Astrocyte (in vitro differentiated cells and primary cell): ENCODE results near the gene DDN. TPM values are rescaled to one million over a fixed set of nuclear protein-coding genes. Genes with fewer than 3 reads are reported as not detected.
A peak's percentile ranks its signal among the peaks of the same experiment; 100 is the strongest.

ENCODE experiments used
- DNase-seq: peaks from one replicate; pipeline ENCODE4 v3.0.0-alpha.2; 2010; ENCODE audit warnings: low read depth
- FAIRE-seq: peaks from 2 replicates; lab custom pipeline; 2011; peaks lifted over from hg19 to GRCh38; lab: Jason Lieb, UNC
- H2AFZ ChIP-seq: 2 replicates; pipeline ENCODE4 v1.6.0; 2012; ENCODE audit warnings: low read depth, low read length, inconsistent platforms
- H3K27ac ChIP-seq: 2 replicates; pipeline ENCODE4 v1.5.1; 2011; ENCODE audit warnings: low read depth, low read length, inconsistent platforms
- H3K27me3 ChIP-seq: 2 replicates; pipeline ENCODE4 v1.6.0; 2011; ENCODE audit warnings: low read length, inconsistent platforms; ENCODE audit not compliant: insufficient read depth
- H3K36me3 ChIP-seq: 2 replicates; pipeline ENCODE4 v1.5.1; 2011; ENCODE audit warnings: low read length, inconsistent platforms; ENCODE audit not compliant: insufficient read depth
- H3K4me1 ChIP-seq: 2 replicates; pipeline ENCODE4 v1.5.1; 2011; ENCODE audit warnings: low read length, inconsistent platforms; ENCODE audit not compliant: insufficient read depth
- H3K4me2 ChIP-seq: 2 replicates; pipeline ENCODE4 v1.6.0; 2012; ENCODE audit warnings: low read length, inconsistent platforms
- H3K4me3 ChIP-seq: 2 replicates; pipeline ENCODE4 v1.5.1; 2011; ENCODE audit warnings: low read depth, mild to moderate bottlenecking, low read length, inconsistent platforms; ENCODE audit not compliant: insufficient read depth
- H3K79me2 ChIP-seq: 2 replicates; pipeline ENCODE4 v1.6.0; 2012; ENCODE audit warnings: mild to moderate bottlenecking, low read length, inconsistent platforms; ENCODE audit not compliant: insufficient read depth
- H3K9ac ChIP-seq: 2 replicates; pipeline ENCODE4 v1.6.0; 2012; ENCODE audit warnings: mild to moderate bottlenecking, low read length, inconsistent platforms
- H3K9me3 ChIP-seq: 2 replicates; pipeline ENCODE4 v1.5.1; 2012; ENCODE audit warnings: low read depth, mild to moderate bottlenecking, low read length, inconsistent platforms; ENCODE audit not compliant: insufficient read depth
- H4K20me1 ChIP-seq: 2 replicates; pipeline ENCODE4 v1.6.0; 2012; ENCODE audit warnings: low read length, inconsistent platforms; ENCODE audit not compliant: insufficient read depth
- H3K27ac Mint-ChIP-seq: one replicate; pipeline ENCODE4 v1.8.0; 2021; ENCODE audit warnings: mild to moderate bottlenecking, mixed read lengths; ENCODE audit not compliant: unreplicated experiment
- H3K27me3 Mint-ChIP-seq: one replicate; pipeline ENCODE4 v1.8.0; 2021; ENCODE audit warnings: low read depth, mixed read lengths; ENCODE audit not compliant: unreplicated experiment
- H3K36me3 Mint-ChIP-seq: one replicate; pipeline ENCODE4 v1.8.0; 2021; ENCODE audit warnings: low read depth, mixed read lengths; ENCODE audit not compliant: unreplicated experiment
- H3K4me1 Mint-ChIP-seq: one replicate; pipeline ENCODE4 v1.8.0; 2021; ENCODE audit warnings: low read depth, mixed read lengths; ENCODE audit not compliant: unreplicated experiment
- H3K4me3 Mint-ChIP-seq: one replicate; pipeline ENCODE4 v1.8.0; 2021; ENCODE audit warnings: mild to moderate bottlenecking, moderate library complexity, mixed read lengths; ENCODE audit not compliant: unreplicated experiment
- H3K9me3 Mint-ChIP-seq: one replicate; pipeline ENCODE4 v1.8.0; 2021; ENCODE audit warnings: mild to moderate bottlenecking, mixed read lengths; ENCODE audit not compliant: unreplicated experiment
- EZH2 ChIP-seq: IDR thresholded peaks from 2 replicates; pipeline ENCODE4 v1.6.1; 2012; ENCODE audit warnings: mild to moderate bottlenecking, low read length, inconsistent platforms; ENCODE audit not compliant: insufficient read depth
- total RNA-seq: library from RNA; stranded (reverse); gene quantifications from 2 replicates; pipeline ENCODE4 v1.2.1, GENCODE V29; 2021
- TF ChIP-seq, protein P1 (sequence below): IDR thresholded peaks from 2 replicates; pipeline ENCODE4 v1.5.1; 2011; ENCODE audit warnings: low read depth, mild to moderate bottlenecking, inconsistent platforms, low read length, moderate library complexity; ENCODE audit not compliant: insufficient read depth

DDN gene
- total RNA-seq, 1 donor from 2014 or later, result 0.50 TPM

GRCh38 chr12:48988030-48988649 lies 11.0 kb downstream of the DDN start:
- no peak overlapping the region for H3K27ac ChIP-seq
- DNase-seq, result no peak
- no peak overlapping the region for H3K4me3 Mint-ChIP-seq
- H3K9me3 Mint-ChIP-seq, result no peaks in the 10 kb centered on the region
- peaks cover 9% of the 10 kb centered on the region for H3K4me1 Mint-ChIP-seq
- H3K9ac ChIP-seq, result no peak overlapping the region
- H3K4me3 ChIP-seq, result no peak overlapping the region
- H3K27ac Mint-ChIP-seq, result no peak overlapping the region
- peaks cover 11% of the 10 kb centered on the region for H4K20me1 ChIP-seq
- H3K36me3 ChIP-seq, result no peaks in the 10 kb centered on the region
- H3K36me3 Mint-ChIP-seq, result no peaks in the 10 kb centered on the region
- TF ChIP-seq, protein P1, sequence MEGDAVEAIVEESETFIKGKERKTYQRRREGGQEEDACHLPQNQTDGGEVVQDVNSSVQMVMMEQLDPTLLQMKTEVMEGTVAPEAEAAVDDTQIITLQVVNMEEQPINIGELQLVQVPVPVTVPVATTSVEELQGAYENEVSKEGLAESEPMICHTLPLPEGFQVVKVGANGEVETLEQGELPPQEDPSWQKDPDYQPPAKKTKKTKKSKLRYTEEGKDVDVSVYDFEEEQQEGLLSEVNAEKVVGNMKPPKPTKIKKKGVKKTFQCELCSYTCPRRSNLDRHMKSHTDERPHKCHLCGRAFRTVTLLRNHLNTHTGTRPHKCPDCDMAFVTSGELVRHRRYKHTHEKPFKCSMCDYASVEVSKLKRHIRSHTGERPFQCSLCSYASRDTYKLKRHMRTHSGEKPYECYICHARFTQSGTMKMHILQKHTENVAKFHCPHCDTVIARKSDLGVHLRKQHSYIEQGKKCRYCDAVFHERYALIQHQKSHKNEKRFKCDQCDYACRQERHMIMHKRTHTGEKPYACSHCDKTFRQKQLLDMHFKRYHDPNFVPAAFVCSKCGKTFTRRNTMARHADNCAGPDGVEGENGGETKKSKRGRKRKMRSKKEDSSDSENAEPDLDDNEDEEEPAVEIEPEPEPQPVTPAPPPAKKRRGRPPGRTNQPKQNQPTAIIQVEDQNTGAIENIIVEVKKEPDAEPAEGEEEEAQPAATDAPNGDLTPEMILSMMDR, result peak; percentile 73
- peak; percentile 7 for TF ChIP-seq EZH2
- peaks cover 70% of the 10 kb centered on the region for H3K27me3 Mint-ChIP-seq
- H3K27me3 ChIP-seq, result peaks cover 69% of the 10 kb centered on the region
- no peak for FAIRE-seq
- H3K4me1 ChIP-seq, result no peaks in the 10 kb centered on the region
- H3K4me2 ChIP-seq, result no peak overlapping the region
- peaks cover 3% of the 10 kb centered on the region for H3K9me3 ChIP-seq
- no peaks in the 10 kb centered on the region for H3K79me2 ChIP-seq
- no peak overlapping the region for H2AFZ ChIP-seq

- H3K4me1 Mint-ChIP-seq, result peaks cover 9% of the 10 kb centered on the region
- H3K4me2 ChIP-seq, result no peak overlapping the region
- no peak overlapping the region for H3K9ac ChIP-seq
- no peaks in the 10 kb centered on the region for H3K79me2 ChIP-seq
- H3K4me1 ChIP-seq, result no peaks in the 10 kb centered on the region
- peaks cover 21% of the 10 kb centered on the region for H4K20me1 ChIP-seq
- H3K4me3 ChIP-seq, result no peak overlapping the region
- no peak overlapping the region for H3K4me3 Mint-ChIP-seq
- peaks cover 5% of the 10 kb centered on the region for H3K9me3 Mint-ChIP-seq
- FAIRE-seq (no peak), DNase-seq (no peak)
- peaks cover 79% of the 10 kb centered on the region for H3K27me3 Mint-ChIP-seq
- H3K27ac ChIP-seq, result no peak overlapping the region
- H3K9me3 ChIP-seq, result peaks cover 5% of the 10 kb centered on the region
- H3K36me3 Mint-ChIP-seq, result no peaks in the 10 kb centered on the region
- peaks cover 77% of the 10 kb centered on the region for H3K27me3 ChIP-seq
- no peak overlapping the region for H2AFZ ChIP-seq
- no peaks in the 10 kb centered on the region for H3K36me3 ChIP-seq
- TF ChIP-seq, protein P1, result no peak
- peak; percentile 75 for TF ChIP-seq EZH2
- H3K27ac Mint-ChIP-seq, result no peak overlapping the region
Measured at GRCh38 chr12:48986720-48987291, 12.4 kb downstream of the DDN start.

GRCh38 chr12:48985901-48986300 lies 13.3 kb downstream of the DDN start:
- peaks cover 7% of the 10 kb centered on the region for H3K4me1 Mint-ChIP-seq
- Histone ChIP-seq H3K79me2 (no peaks in the 10 kb centered on the region), H3K27me3 (peaks cover 83% of the 10 kb centered on the region), H3K4me3 (no peak overlapping the region), H3K9me3 (peaks cover 9% of the 10 kb centered on the region), H3K27ac (no peak overlapping the region), H3K4me2 (no peak overlapping the region), H4K20me1 (peaks cover 24% of the 10 kb centered on the region), H3K4me1 (peaks cover 5% of the 10 kb centered on the region), H2AFZ (no peak overlapping the region), H3K36me3 (no peaks in the 10 kb centered on the region), H3K9ac (no peak overlapping the region)
- H3K27me3 Mint-ChIP-seq, result peaks cover 83% of the 10 kb centered on the region
- peaks cover 8% of the 10 kb centered on the region for H3K9me3 Mint-ChIP-seq
- H3K27ac Mint-ChIP-seq, result no peak overlapping the region
- no peak overlapping the region for H3K4me3 Mint-ChIP-seq
- no peaks in the 10 kb centered on the region for H3K36me3 Mint-ChIP-seq
- FAIRE-seq (no peak), DNase-seq (no peak)
- TF ChIP-seq EZH2, result no peak
- TF ChIP-seq, protein P1, result no peak
